ENCODE data around the gene MRGPRD.

MRGPRD gene

GRCh38 chr11:68970921-68971636 is 9.7 kb downstream of the MRGPRD start:
- no peak for DNase-seq (ENCODE audit: extremely low read depth in 1 of 2, low read depth in 1 of 2)

GRCh38 chr11:68969386-68969785 is 11.4 kb downstream of the MRGPRD start:
- no peak for DNase-seq (ENCODE audit: extremely low read depth in 1 of 2, low read depth in 1 of 2)

GRCh38 chr11:68968306-68969250 is 12.2 kb downstream of the MRGPRD start:
- DNase-seq (ENCODE audit: extremely low read depth in 1 of 2, low read depth in 1 of 2), result no peak

GRCh38 chr11:68966894-68967780 is 13.6 kb downstream of the MRGPRD start:
- no peak for DNase-seq (ENCODE audit: extremely low read depth in 1 of 2, low read depth in 1 of 2)

- DNase-seq (ENCODE audit: extremely low read depth in 1 of 2, low read depth in 1 of 2), result no peak
Measured at GRCh38 chr11:68965901-68966853, 14.6 kb downstream of the MRGPRD start.

- DNase-seq (ENCODE audit: extremely low read depth in 1 of 2, low read depth in 1 of 2), result no peak
Measured at GRCh38 chr11:68963779-68964178, 17.0 kb downstream of the MRGPRD start.

GRCh38 chr11:68962527-68963250 is 18.1 kb downstream of the MRGPRD start:
- no peak for DNase-seq (ENCODE audit: extremely low read depth in 1 of 2, low read depth in 1 of 2)

GRCh38 chr11:68961245-68961644 is 19.5 kb downstream of the MRGPRD start:
- DNase-seq (ENCODE audit: extremely low read depth in 1 of 2, low read depth in 1 of 2), result no peak

GRCh38 chr11:68960294-68961071 is 20.3 kb downstream of the MRGPRD start:
- DNase-seq (ENCODE audit: extremely low read depth in 1 of 2, low read depth in 1 of 2), result no peak

- DNase-seq (ENCODE audit: extremely low read depth in 1 of 2, low read depth in 1 of 2), result no peak
Measured at GRCh38 chr11:68959465-68960293, 21.1 kb downstream of the MRGPRD start.

- no peak for DNase-seq (ENCODE audit: extremely low read depth in 1 of 2, low read depth in 1 of 2)
Measured at GRCh38 chr11:68958211-68958610, 22.6 kb downstream of the MRGPRD start.

GRCh38 chr11:68956547-68957254 is 24.1 kb downstream of the MRGPRD start:
- DNase-seq (ENCODE audit: extremely low read depth in 1 of 2, low read depth in 1 of 2), result no peak

- no peak for DNase-seq (ENCODE audit: extremely low read depth in 1 of 2, low read depth in 1 of 2)
Measured at GRCh38 chr11:68956142-68956541, 24.6 kb downstream of the MRGPRD start.

- DNase-seq (ENCODE audit: extremely low read depth in 1 of 2, low read depth in 1 of 2), result no peak
Measured at GRCh38 chr11:68955607-68955958, 25.2 kb downstream of the MRGPRD start.

GRCh38 chr11:68954836-68955606 is 25.8 kb downstream of the MRGPRD start:
- no peak for DNase-seq (ENCODE audit: extremely low read depth in 1 of 2, low read depth in 1 of 2)

GRCh38 chr11:68950762-68951161 is 30.0 kb downstream of the MRGPRD start:
- no peak for DNase-seq (ENCODE audit: extremely low read depth in 1 of 2, low read depth in 1 of 2)
